KMS-11 (cell line): ENCODE data around the gene DNAH17.

Experiments
- H2AFZ ChIP-seq: fragments of 200-600 bp; sonication (generic); 2 replicates; pipeline ENCODE4 v1.6.1; 2016; ENCODE audit warnings: antibody characterized with exemption, mixed run types, low read depth
- H3K27ac ChIP-seq: fragments of 200-600 bp; sonication (generic); 2 replicates; pipeline ENCODE4 v1.6.1; 2016; ENCODE audit warnings: mild to moderate bottlenecking, mixed run types
- H3K27me3 ChIP-seq: fragments of 200-600 bp; sonication (generic); 2 replicates; pipeline ENCODE4 v1.6.1; 2017; ENCODE audit warnings: mild to moderate bottlenecking, low read depth, mixed run types, moderate library complexity; ENCODE audit not compliant: insufficient read depth
- H3K36me3 ChIP-seq: fragments of 200-600 bp; sonication (generic); 2 replicates; pipeline ENCODE4 v1.6.1; 2017; ENCODE audit warnings: mild to moderate bottlenecking, mixed run types; ENCODE audit not compliant: insufficient read depth
- H3K4me1 ChIP-seq: fragments of 200-600 bp; sonication (generic); 2 replicates; pipeline ENCODE4 v1.6.1; 2016; ENCODE audit warnings: mild to moderate bottlenecking, low read depth, mixed run types; ENCODE audit not compliant: poor library complexity, severe bottlenecking
- H3K4me2 ChIP-seq: fragments of 200-600 bp; sonication (generic); 2 replicates; pipeline ENCODE4 v1.7.0; 2016; ENCODE audit warnings: mild to moderate bottlenecking, mixed run types
- H3K4me3 ChIP-seq: fragments of 200-600 bp; sonication (generic); IDR thresholded peaks from 2 replicates; pipeline ENCODE4 v1.6.1; 2017; ENCODE audit warnings: low read depth, low read length, mixed read lengths; ENCODE audit not compliant: insufficient read depth
- H3K79me2 ChIP-seq: fragments of 200-600 bp; sonication (generic); 2 replicates; pipeline ENCODE4 v1.6.1; 2016; ENCODE audit warnings: low read depth, mixed run types; ENCODE audit not compliant: insufficient read depth
- H3K9ac ChIP-seq: fragments of 200-600 bp; sonication (generic); 2 replicates; pipeline ENCODE4 v1.6.1; 2016; ENCODE audit warnings: mild to moderate bottlenecking, mixed run types
- H4K20me1 ChIP-seq: fragments of 200-600 bp; sonication (generic); 2 replicates; pipeline ENCODE4 v1.6.1; 2016; ENCODE audit warnings: mild to moderate bottlenecking, mixed run types; ENCODE audit not compliant: insufficient read depth
- TF ChIP-seq, protein P1 (sequence below): fragments of 200-600 bp; sonication (generic); conservative IDR thresholded peaks from 2 replicates; pipeline ENCODE4 v1.6.1; 2017; ENCODE audit warnings: low read depth, mild to moderate bottlenecking, antibody characterized with exemption, low read length, moderate library complexity, mixed read lengths

Gene DNAH17

GRCh38 chr17:78442648-78443218 lies 134.5 kb downstream of the DNAH17 start:
- Histone ChIP-seq H3K9ac (no peak overlapping the region), H3K27me3 (0 out of 2 replicates have a peak, but pooled peaks cover 5% of the 10 kb centered on the region), H3K4me1 (no peaks in the 10 kb centered on the region), H3K36me3 (no peaks in the 10 kb centered on the region), H4K20me1 (no peaks in the 10 kb centered on the region), H3K4me2 (no peak overlapping the region), H3K79me2 (no peaks in the 10 kb centered on the region), H3K27ac (no peak overlapping the region), H3K4me3 (no peak overlapping the region), H2AFZ (no peak overlapping the region)
- TF ChIP-seq, protein P1, sequence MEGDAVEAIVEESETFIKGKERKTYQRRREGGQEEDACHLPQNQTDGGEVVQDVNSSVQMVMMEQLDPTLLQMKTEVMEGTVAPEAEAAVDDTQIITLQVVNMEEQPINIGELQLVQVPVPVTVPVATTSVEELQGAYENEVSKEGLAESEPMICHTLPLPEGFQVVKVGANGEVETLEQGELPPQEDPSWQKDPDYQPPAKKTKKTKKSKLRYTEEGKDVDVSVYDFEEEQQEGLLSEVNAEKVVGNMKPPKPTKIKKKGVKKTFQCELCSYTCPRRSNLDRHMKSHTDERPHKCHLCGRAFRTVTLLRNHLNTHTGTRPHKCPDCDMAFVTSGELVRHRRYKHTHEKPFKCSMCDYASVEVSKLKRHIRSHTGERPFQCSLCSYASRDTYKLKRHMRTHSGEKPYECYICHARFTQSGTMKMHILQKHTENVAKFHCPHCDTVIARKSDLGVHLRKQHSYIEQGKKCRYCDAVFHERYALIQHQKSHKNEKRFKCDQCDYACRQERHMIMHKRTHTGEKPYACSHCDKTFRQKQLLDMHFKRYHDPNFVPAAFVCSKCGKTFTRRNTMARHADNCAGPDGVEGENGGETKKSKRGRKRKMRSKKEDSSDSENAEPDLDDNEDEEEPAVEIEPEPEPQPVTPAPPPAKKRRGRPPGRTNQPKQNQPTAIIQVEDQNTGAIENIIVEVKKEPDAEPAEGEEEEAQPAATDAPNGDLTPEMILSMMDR: no peak

- TF ChIP-seq, protein P1: no peak
- Histone ChIP-seq H3K79me2 (no peaks in the 10 kb centered on the region), H3K36me3 (no peaks in the 10 kb centered on the region), H2AFZ (no peak overlapping the region), H3K4me1 (no peaks in the 10 kb centered on the region), H3K27ac (no peak overlapping the region), H3K27me3 (0 out of 2 replicates have a peak, but pooled peaks cover 5% of the 10 kb centered on the region), H3K4me2 (no peak overlapping the region), H3K4me3 (no peak overlapping the region), H4K20me1 (no peaks in the 10 kb centered on the region), H3K9ac (no peak overlapping the region)
These were observed 135.8 kb downstream of the DNAH17 start for GRCh38 chr17:78441271-78441971.

DNA sequence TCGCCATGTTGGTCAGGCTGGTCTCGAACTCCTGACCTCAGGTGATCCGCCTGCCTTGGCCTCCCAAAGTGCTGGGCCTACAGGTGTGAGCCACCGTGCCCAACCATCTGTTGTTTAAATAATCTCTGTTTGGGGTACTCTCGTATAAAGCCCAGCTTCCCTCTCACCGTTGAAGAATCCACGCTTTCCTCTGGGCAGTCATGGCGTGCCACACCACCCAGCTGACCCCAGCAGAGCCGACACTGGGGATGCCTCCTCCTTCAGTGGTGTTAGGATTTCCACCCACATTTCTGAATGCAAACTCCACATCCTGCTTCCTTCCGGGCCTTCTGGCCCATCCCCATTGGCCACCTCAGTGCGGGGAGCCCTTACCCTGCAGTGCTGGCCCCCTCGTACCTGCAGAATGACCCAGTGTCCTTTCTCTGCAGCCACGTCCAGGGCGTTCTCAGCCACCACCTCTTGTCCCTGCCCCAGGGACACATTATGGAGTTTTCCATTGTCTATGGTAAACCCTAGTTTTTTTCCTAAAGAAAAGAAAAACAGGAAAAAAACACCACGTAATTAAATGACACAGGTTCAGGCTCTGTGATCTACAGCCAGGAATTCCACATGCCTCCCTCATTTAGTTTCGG lies 138.4 kb downstream of the DNAH17 start:
- Histone ChIP-seq H3K4me3 (no peak overlapping the region), H3K27me3 (no peaks in the 10 kb centered on the region), H4K20me1 (no peaks in the 10 kb centered on the region)

GRCh38 chr17:78438271-78438691 lies 138.9 kb downstream of the DNAH17 start:
- H3K9ac ChIP-seq: no peak overlapping the region
- H3K36me3 ChIP-seq: no peaks in the 10 kb centered on the region
- no peak overlapping the region for H3K27ac ChIP-seq
- H3K27me3 ChIP-seq: no peaks in the 10 kb centered on the region
- TF ChIP-seq, protein P1: no peak
- H3K4me3 ChIP-seq: no peak overlapping the region
- no peak overlapping the region for H3K4me2 ChIP-seq
- H4K20me1 ChIP-seq: no peaks in the 10 kb centered on the region
- no peak overlapping the region for H2AFZ ChIP-seq
- H3K79me2 ChIP-seq: no peaks in the 10 kb centered on the region
- H3K4me1 ChIP-seq: no peaks in the 10 kb centered on the region

More for the DNA sequence above, 138.4 kb downstream of the DNAH17 start:
- Histone ChIP-seq H3K4me1 (no peaks in the 10 kb centered on the region), H2AFZ (no peak overlapping the region), H3K36me3 (no peaks in the 10 kb centered on the region), H3K79me2 (no peaks in the 10 kb centered on the region), H3K27ac (no peak overlapping the region), H3K9ac (no peak overlapping the region), H3K4me2 (no peak overlapping the region)
- TF ChIP-seq, protein P1: no peak
